Endothelial cell of umbilical vein (primary cell): ENCODE results near the gene L1CAM. TPM values are rescaled to one million over a fixed set of nuclear protein-coding genes. Genes with fewer than 3 reads are reported as not detected.

ENCODE experiments used
- BruUV-seq: library from RNA; stranded (reverse); fragments of 400-500 nt; replicated peaks from 2 replicates; lab custom pipeline; 2021; lab: Mats Ljungman, UMichigan
- CTCF ChIA-PET: fragments of 300-600, 350-600 bp; sonication (Branson Sonifier 250); formaldehyde crosslinking; loops from one replicate; lab custom pipeline; 2021; ENCODE audit warnings: antibody characterized with exemption, inconsistent platforms; lab: Charles Lee
- POLR2A ChIA-PET: fragments of 300-600, 350-600 bp; sonication (Branson Sonifier 250); formaldehyde crosslinking; loops from one replicate; lab custom pipeline; 2021; ENCODE audit warnings: antibody characterized with exemption, inconsistent platforms; lab: Charles Lee
- DNase-seq: peaks from one replicate; pipeline ENCODE4 v3.0.0-alpha.2; 2011; ENCODE audit warnings: low read depth, low spot score
- FAIRE-seq: peaks from 2 replicates; lab custom pipeline; 2011; peaks lifted over from hg19 to GRCh38; lab: Jason Lieb, UNC
- H2AFZ ChIP-seq: 2 replicates; pipeline ENCODE4 v1.6.0; 2012; ENCODE audit warnings: low read depth, low read length, control low read depth, inconsistent platforms
- H3K27ac ChIP-seq: 2 replicates; pipeline ENCODE4 v1.5.1; 2011; ENCODE audit warnings: low read depth, mild to moderate bottlenecking, control low read depth, low read length, moderate library complexity; ENCODE audit not compliant: insufficient read depth
- H3K27me3 ChIP-seq, 2 experiments: 2 replicates each; pipeline versions ENCODE4 v1.6.0 to v1.6.1; 2011; ENCODE audit warnings: low read length in 2 of 2, mixed read lengths in 1 of 2; ENCODE audit not compliant: control insufficient read depth in 2 of 2, insufficient read depth in 2 of 2
- H3K36me3 ChIP-seq, 2 experiments: 2 replicates in 1 of 2; 3 replicates in 1 of 2; pipeline ENCODE4 v1.5.1; 2011; ENCODE audit warnings: low read length in 2 of 2, mild to moderate bottlenecking in 1 of 2, moderate library complexity in 1 of 2; ENCODE audit not compliant: control insufficient read depth in 2 of 2, insufficient read depth in 2 of 2; ENCODE audit errors: extremely low read depth in 1 of 2
- H3K4me1 ChIP-seq: 3 replicates; pipeline ENCODE4 v1.5.1; 2011; ENCODE audit warnings: mild to moderate bottlenecking, low read length; ENCODE audit not compliant: control insufficient read depth, insufficient read depth; ENCODE audit errors: extremely low read depth
- H3K4me2 ChIP-seq: 2 replicates; pipeline ENCODE4 v1.6.1; 2011; ENCODE audit warnings: low read length, control low read depth, mixed read lengths; ENCODE audit not compliant: insufficient read depth
- H3K4me3 ChIP-seq, 3 experiments: fragments of 200-600 bp in 1 of 3; sonication (generic), shearing (Covaris generic) in 1 of 3; replicated peaks in 1 of 3; 2 replicates each; pipeline ENCODE4 v1.5.1; 2011 to 2016; ENCODE audit warnings: control low read depth in 3 of 3, low read length in 3 of 3, mild to moderate bottlenecking in 2 of 3, inconsistent platforms in 1 of 3, low read depth in 1 of 3, moderate library complexity in 1 of 3; ENCODE audit not compliant: insufficient read depth in 1 of 3
- H3K79me2 ChIP-seq: 2 replicates; pipeline ENCODE4 v1.6.0; 2012; ENCODE audit warnings: low read length, inconsistent platforms; ENCODE audit not compliant: control insufficient read depth, insufficient read depth
- H3K9ac ChIP-seq: replicated peaks from 2 replicates; pipeline ENCODE3; 2011; ENCODE audit warnings: low read length, control low read depth; ENCODE audit not compliant: insufficient read depth; ENCODE audit errors: extremely low read depth
- H3K9me1 ChIP-seq: replicated peaks from 3 replicates; pipeline ENCODE4 v1.6.0; 2011; ENCODE audit warnings: mild to moderate bottlenecking, low read length; ENCODE audit not compliant: control insufficient read depth, insufficient read depth; ENCODE audit errors: extremely low read depth
- H3K9me3 ChIP-seq: replicated peaks from 2 replicates; pipeline ENCODE4 v1.5.1; 2012; ENCODE audit warnings: low read length, inconsistent platforms; ENCODE audit not compliant: control insufficient read depth, insufficient read depth
- H4K20me1 ChIP-seq: replicated peaks from 2 replicates; pipeline ENCODE3; 2011; ENCODE audit warnings: mild to moderate bottlenecking, low read length; ENCODE audit not compliant: control insufficient read depth, insufficient read depth; ENCODE audit errors: extremely low read depth
- EZH2 ChIP-seq: IDR thresholded peaks from 2 replicates; pipeline ENCODE4 v1.6.1; 2012; ENCODE audit warnings: borderline replicate concordance, low read depth, mild to moderate bottlenecking, moderate library complexity, low read length, inconsistent platforms; ENCODE audit not compliant: severe bottlenecking
- FOS ChIP-seq: IDR thresholded peaks from 2 replicates; pipeline ENCODE4 v1.6.1; 2011; ENCODE audit warnings: mild to moderate bottlenecking, low read length, moderate library complexity, borderline replicate concordance; ENCODE audit not compliant: insufficient read depth
- GATA2 ChIP-seq: IDR thresholded peaks from 2 replicates; pipeline ENCODE4 v1.7.0; 2011; ENCODE audit warnings: low read depth, mild to moderate bottlenecking, moderate library complexity, mixed read lengths, low read length; ENCODE audit not compliant: insufficient read length, insufficient read depth
- JUN ChIP-seq: IDR thresholded peaks from 2 replicates; pipeline ENCODE4 v1.6.1; 2011; ENCODE audit warnings: borderline replicate concordance, low read depth; ENCODE audit not compliant: insufficient read length, insufficient read depth
- MYC ChIP-seq: IDR thresholded peaks from one replicate; pipeline ENCODE4 v1.6.1; 2011; ENCODE audit warnings: mild to moderate bottlenecking, low read depth, low read length
- POLR2A ChIP-seq: IDR thresholded peaks from 2 replicates; pipeline ENCODE4 v1.6.1; 2012; ENCODE audit warnings: low read depth, mild to moderate bottlenecking, control low read depth, low read length
- POLR2AphosphoS5 ChIP-seq: IDR thresholded peaks from 2 replicates; pipeline ENCODE4 v1.6.1; 2012; ENCODE audit warnings: low read depth, mild to moderate bottlenecking, control low read depth, low read length, moderate library complexity; ENCODE audit not compliant: insufficient read depth
- dilution Hi-C: fragments of 300-500 bp; cut with MboI; formaldehyde crosslinking; loops from one replicate; pipeline ENCODE4 v1.15.0; 2019; ENCODE audit warnings: low sequenced_read_pairs; ENCODE audit not compliant: extremely low pct_ligation_motif_present
- intact Hi-C: fragments of 100-400 bp; cut with micrococcal nuclease; formaldehyde crosslinking; loops from one replicate; pipeline ENCODE4 v1.10.0; 2022
- polyA plus RNA-seq, 4 experiments: library from polyadenylated mRNA; depleted of rRNA in 3 of 4; stranded (reverse) in 3 of 4; unstranded in 1 of 4; fragments of >200 nt; gene quantifications; 2 replicates each; pipeline versions ENCODE4 v1.2.1 to v1.2.3, GENCODE V29; 2011 to 2012; ENCODE audit warnings: missing spikeins in 1 of 4
- total RNA-seq: library from RNA; stranded (reverse); gene quantifications from 2 replicates; pipeline ENCODE4 v1.2.3, GENCODE V29; 2021
- TF ChIP-seq, protein P1 (sequence below), 2 donors: IDR thresholded peaks; 1 replicate in 1 of 2; 2 replicates in 1 of 2; pipeline ENCODE4 v1.5.1; 2011; ENCODE audit warnings: low read length in 2 of 2, mild to moderate bottlenecking in 2 of 2, moderate library complexity in 2 of 2, control low read depth in 1 of 2, inconsistent platforms in 1 of 2, low read depth in 1 of 2; ENCODE audit not compliant: insufficient read depth in 1 of 2; ENCODE audit errors: extremely low read depth in 1 of 2
- TF ChIP-seq, protein P2 (sequence below): IDR thresholded peaks from 2 replicates; pipeline ENCODE4 v1.6.1; 2011; ENCODE audit not compliant: insufficient read depth, insufficient read length

Gene L1CAM
- total and polyA plus RNA-seq, 2 donors (not counting 3 experiments of a cell fraction or from before 2014, with no cell fraction given), result 0.01 TPM; not detected in 1

DNA sequence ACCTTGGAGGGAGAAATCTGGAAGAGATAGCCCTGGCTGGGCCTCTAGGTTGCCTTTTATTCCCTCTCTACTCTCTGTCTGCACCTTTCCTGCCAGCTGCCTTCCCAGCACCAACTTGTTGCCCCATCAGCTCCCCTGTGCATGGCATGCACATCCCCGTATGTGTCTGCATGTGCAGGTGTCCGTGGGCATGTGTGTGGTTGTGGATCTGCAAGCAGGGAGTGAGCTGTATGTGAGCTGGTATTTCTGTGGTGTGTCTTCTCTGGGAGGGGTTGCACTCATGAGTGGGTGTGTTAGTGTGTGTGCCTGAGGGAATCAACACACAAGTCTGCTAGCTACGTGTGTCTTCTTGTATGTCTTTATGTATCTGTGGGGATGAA lies 9.9 kb downstream of the L1CAM start:
- Histone ChIP-seq H3K4me2 (no peak overlapping the region), H2AFZ (no peak overlapping the region), H3K27ac (no peak overlapping the region), H3K4me1 (no peaks in the 10 kb centered on the region), H3K79me2 (no peaks in the 10 kb centered on the region), H3K9me3 (no peaks in the 10 kb centered on the region), H3K4me3 (no peak overlapping the region), H4K20me1 (no peaks in the 10 kb centered on the region), H3K27me3 (peaks cover 5% of the 10 kb centered on the region in 2 experiments), H3K9me1 (no peaks in the 10 kb centered on the region), H3K9ac (no peak overlapping the region), H3K36me3 (no peaks in the 10 kb centered on the region)
- BruUV-seq, result no TSS peak
- intact Hi-C loops, result loop anchor here (10.0 kb wide), 1 partner anchor 81 kb away; the partner anchor contains the start of genes IDH3G and SSR4
- TF ChIP-seq POLR2A (no peak), FOS (no peak), EZH2 (no peak), POLR2AphosphoS5 (no peak), GATA2 (no peak), MYC (no peak), JUN (no peak)
- TF ChIP-seq, protein P1, sequence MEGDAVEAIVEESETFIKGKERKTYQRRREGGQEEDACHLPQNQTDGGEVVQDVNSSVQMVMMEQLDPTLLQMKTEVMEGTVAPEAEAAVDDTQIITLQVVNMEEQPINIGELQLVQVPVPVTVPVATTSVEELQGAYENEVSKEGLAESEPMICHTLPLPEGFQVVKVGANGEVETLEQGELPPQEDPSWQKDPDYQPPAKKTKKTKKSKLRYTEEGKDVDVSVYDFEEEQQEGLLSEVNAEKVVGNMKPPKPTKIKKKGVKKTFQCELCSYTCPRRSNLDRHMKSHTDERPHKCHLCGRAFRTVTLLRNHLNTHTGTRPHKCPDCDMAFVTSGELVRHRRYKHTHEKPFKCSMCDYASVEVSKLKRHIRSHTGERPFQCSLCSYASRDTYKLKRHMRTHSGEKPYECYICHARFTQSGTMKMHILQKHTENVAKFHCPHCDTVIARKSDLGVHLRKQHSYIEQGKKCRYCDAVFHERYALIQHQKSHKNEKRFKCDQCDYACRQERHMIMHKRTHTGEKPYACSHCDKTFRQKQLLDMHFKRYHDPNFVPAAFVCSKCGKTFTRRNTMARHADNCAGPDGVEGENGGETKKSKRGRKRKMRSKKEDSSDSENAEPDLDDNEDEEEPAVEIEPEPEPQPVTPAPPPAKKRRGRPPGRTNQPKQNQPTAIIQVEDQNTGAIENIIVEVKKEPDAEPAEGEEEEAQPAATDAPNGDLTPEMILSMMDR (IDR thresholded peaks at IDR 0.05; ENCODE audit: extremely low read depth in 1 of 2, insufficient read depth in 1 of 2, low read depth in 1 of 2, low read length in 2 of 2), result no peak
- TF ChIP-seq, protein P2, sequence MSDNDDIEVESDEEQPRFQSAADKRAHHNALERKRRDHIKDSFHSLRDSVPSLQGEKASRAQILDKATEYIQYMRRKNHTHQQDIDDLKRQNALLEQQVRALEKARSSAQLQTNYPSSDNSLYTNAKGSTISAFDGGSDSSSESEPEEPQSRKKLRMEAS, result no peak
- POLR2A ChIA-PET, result interaction anchor here (0.7 kb wide), 1 partner anchor 25 kb away, joined by 15 read pairs; no protein-coding TSS in a partner anchor
- FAIRE-seq (no peak), DNase-seq (no peak)
- CTCF ChIA-PET, result no interaction called here
- dilution Hi-C loops, result no loop called here
